Neuronal stem cell (in vitro differentiated cells): ENCODE measurements around the gene MIGA2.
A peak's percentile ranks its signal among the peaks of the same experiment; 100 is the strongest.

Source experiments
- DNase-seq: peaks from one replicate; pipeline ENCODE4 v3.0.0-alpha.2; 2013; ENCODE audit warnings: low spot score
- H2AFZ ChIP-seq: one replicate; pipeline ENCODE4 v1.6.1; 2013; ENCODE audit warnings: mild to moderate bottlenecking, low read length, inconsistent platforms
- H2AK5ac ChIP-seq: 2 replicates; pipeline ENCODE4 v1.6.1; 2013; ENCODE audit warnings: low read depth, mild to moderate bottlenecking, inconsistent platforms, low read length, moderate library complexity, mixed read lengths
- H2BK120ac ChIP-seq: 2 replicates; pipeline ENCODE4 v1.6.1; 2013; ENCODE audit warnings: low read depth, mild to moderate bottlenecking, inconsistent platforms, low read length, moderate library complexity, mixed read lengths
- H2BK12ac ChIP-seq: one replicate; pipeline ENCODE4 v1.6.1; 2013; ENCODE audit warnings: low read length, inconsistent platforms
- H2BK15ac ChIP-seq: 2 replicates; pipeline ENCODE4 v1.6.1; 2013; ENCODE audit warnings: mild to moderate bottlenecking, low read length, inconsistent platforms, mixed read lengths
- H2BK5ac ChIP-seq: one replicate; pipeline ENCODE4 v1.6.1; 2013; ENCODE audit warnings: inconsistent platforms, mild to moderate bottlenecking, low read length, moderate library complexity
- H3K14ac ChIP-seq: one replicate; pipeline ENCODE4 v1.6.1; 2013; ENCODE audit warnings: low read length, inconsistent platforms
- H3K18ac ChIP-seq: 2 replicates; pipeline ENCODE4 v1.6.1; 2013; ENCODE audit warnings: low read length, inconsistent platforms
- H3K23ac ChIP-seq: 2 replicates; pipeline ENCODE4 v1.6.1; 2013; ENCODE audit warnings: low read depth, mild to moderate bottlenecking, mixed read lengths, low read length, inconsistent platforms; ENCODE audit not compliant: poor library complexity
- H3K27ac ChIP-seq: replicated peaks from 3 replicates; pipeline ENCODE4 v1.5.1; 2013; ENCODE audit warnings: low read length, inconsistent platforms
- H3K27me3 ChIP-seq, 3 experiments: 2 replicates each; pipeline ENCODE4 v1.6.1; 2013; ENCODE audit warnings: low read length in 3 of 3, mild to moderate bottlenecking in 2 of 3, inconsistent platforms in 1 of 3, low read depth in 1 of 3, mixed read lengths in 1 of 3, moderate library complexity in 1 of 3; ENCODE audit not compliant: control insufficient read depth in 3 of 3, insufficient read depth in 3 of 3
- H3K36me3 ChIP-seq, 2 donors: replicated peaks in 1 of 2; 2 replicates each; pipeline ENCODE4 v1.6.1; 2013; ENCODE audit warnings: low read length in 2 of 2; ENCODE audit not compliant: control insufficient read depth in 2 of 2, insufficient read depth in 2 of 2
- H3K4ac ChIP-seq: 2 replicates; pipeline ENCODE4 v1.6.1; 2013; ENCODE audit warnings: inconsistent platforms, mild to moderate bottlenecking, low read length, moderate library complexity
- H3K4me1 ChIP-seq, 2 donors: 1 replicate in 1 of 2; 2 replicates in 1 of 2; pipeline ENCODE4 v1.6.1; 2013; ENCODE audit warnings: low read length in 2 of 2, low read depth in 1 of 2; ENCODE audit not compliant: control insufficient read depth in 2 of 2, insufficient read depth in 1 of 2
- H3K4me2 ChIP-seq: one replicate; pipeline ENCODE4 v1.6.1; 2013; ENCODE audit warnings: mild to moderate bottlenecking, low read length, inconsistent platforms; ENCODE audit not compliant: insufficient read depth, poor library complexity, severe bottlenecking
- H3K4me3 ChIP-seq, 2 donors: 2 replicates each; pipeline ENCODE4 v1.5.1; 2013; ENCODE audit warnings: low read length in 2 of 2, mild to moderate bottlenecking in 2 of 2, inconsistent platforms in 1 of 2, moderate library complexity in 1 of 2
- H3K79me1 ChIP-seq: one replicate; pipeline ENCODE4 v1.6.1; 2013; ENCODE audit warnings: low read depth, mild to moderate bottlenecking, inconsistent platforms, low read length, moderate library complexity
- H3K9ac ChIP-seq: one replicate; pipeline ENCODE4 v1.6.1; 2013; ENCODE audit warnings: mild to moderate bottlenecking, low read depth, low read length, inconsistent platforms; ENCODE audit not compliant: poor library complexity
- H3K9me3 ChIP-seq, 2 donors: replicated peaks in 1 of 2; 2 replicates each; pipeline versions ENCODE3 to v1.6.1; 2013; ENCODE audit warnings: low read length in 2 of 2, mild to moderate bottlenecking in 2 of 2, inconsistent platforms in 1 of 2, low read depth in 1 of 2, mixed read lengths in 1 of 2, moderate library complexity in 1 of 2; ENCODE audit not compliant: control insufficient read depth in 2 of 2, insufficient read depth in 1 of 2
- H4K8ac ChIP-seq: one replicate; pipeline ENCODE4 v1.6.1; 2013; ENCODE audit warnings: low read depth, mild to moderate bottlenecking, inconsistent platforms, low read length, moderate library complexity
- H4K91ac ChIP-seq: one replicate; pipeline ENCODE4 v1.6.1; 2013; ENCODE audit warnings: low read length, low read depth, mild to moderate bottlenecking, inconsistent platforms; ENCODE audit not compliant: poor library complexity
- WGBS, 2 donors: extraction: QIAGEN DNeasy Blood & Tissue Kit; methylation state at CpG; one replicate each; pipeline ENCODE4 v1.1.7; 2013; ENCODE audit warnings: missing lambda C conversion rate in 2 of 2, mixed read lengths in 1 of 2; ENCODE audit not compliant: insufficient read length in 2 of 2, insufficient replicate concordance in 1 of 2; ENCODE audit errors: extremely low coverage in 2 of 2; 5-methylcytosine and 5-hydroxymethylcytosine counted together

The MIGA2 gene

GRCh38 chr9:129012343-129012742 lies 24.1 kb upstream of the MIGA2 start:
- H3K27me3 ChIP-seq: no peaks in the 10 kb centered on the region
- H2BK5ac ChIP-seq: no peak overlapping the region
- no peak overlapping the region for H2BK12ac ChIP-seq
- no peak overlapping the region for H3K27ac ChIP-seq
- no peak overlapping the region for H3K4ac ChIP-seq
- no peak overlapping the region for H4K8ac ChIP-seq
- H2AK5ac ChIP-seq: no peak overlapping the region
- H3K36me3 ChIP-seq: peaks cover 40 to 84% of the 10 kb centered on the region in 2 donors
- H3K23ac ChIP-seq: no peak overlapping the region
- H3K4me3 ChIP-seq: no peak overlapping the region
- H3K18ac ChIP-seq: no peak overlapping the region
- H3K9me3 ChIP-seq: no peaks in the 10 kb centered on the region
- no peak overlapping the region for H3K14ac ChIP-seq
- no peak overlapping the region for H3K4me2 ChIP-seq
- H2AFZ ChIP-seq: no peak overlapping the region
- no peak for DNase-seq
- H3K79me1 ChIP-seq: peaks cover 12% of the 10 kb centered on the region
- WGBS, 2 donors: no CpG with 5 or more reads among the region's 7 CpGs
- H3K9ac ChIP-seq: no peak overlapping the region
- H3K4me1 ChIP-seq: peaks cover 1 to 5% of the 10 kb centered on the region in 2 donors
- no peak overlapping the region for H4K91ac ChIP-seq
- no peak overlapping the region for H2BK120ac ChIP-seq
- no peak overlapping the region for H2BK15ac ChIP-seq

GRCh38 chr9:129012893-129013448 lies 23.5 kb upstream of the MIGA2 start:
- Histone ChIP-seq H3K4me3 (no peak overlapping the region), H2BK120ac (no peak overlapping the region), H3K18ac (no peak overlapping the region), H3K27me3 (no peaks in the 10 kb centered on the region), H3K36me3 (peaks cover 37 to 80% of the 10 kb centered on the region in 2 donors), H3K4ac (no peak overlapping the region), H4K91ac (no peak overlapping the region), H3K14ac (no peak overlapping the region), H3K9ac (no peak overlapping the region), H3K9me3 (no peaks in the 10 kb centered on the region), H2AK5ac (no peak overlapping the region), H2BK15ac (no peak overlapping the region), H2AFZ (no peak overlapping the region), H3K27ac (no peak overlapping the region), H3K79me1 (peaks cover 12% of the 10 kb centered on the region), H2BK5ac (no peak overlapping the region), H2BK12ac (no peak overlapping the region), H3K4me1 (peaks cover 1 to 5% of the 10 kb centered on the region in 2 donors), H3K23ac (peak overlapping the region; percentile 55), H3K4me2 (no peak overlapping the region), H4K8ac (no peak overlapping the region)
- DNase-seq: no peak
- no CpG with 5 or more reads among the region's 16 CpGs for WGBS, 2 donors

GRCh38 chr9:129013674-129014073 lies 22.8 kb upstream of the MIGA2 start:
- Histone ChIP-seq H2BK5ac (no peak overlapping the region), H3K9ac (peak overlapping the region; percentile 44), H2AFZ (no peak overlapping the region), H3K23ac (peak overlapping the region; percentile 55), H3K27me3 (no peaks in the 10 kb centered on the region), H3K27ac (no peak overlapping the region), H2BK120ac (no peak overlapping the region), H3K9me3 (no peaks in the 10 kb centered on the region), H3K18ac (no peak overlapping the region), H2BK12ac (no peak overlapping the region), H3K4me1 (peaks cover 1 to 5% of the 10 kb centered on the region in 2 donors), H4K8ac (peak overlapping the region; percentile 43), H4K91ac (no peak overlapping the region), H3K14ac (peak overlapping the region; percentile 71), H3K36me3 (peaks cover 33 to 75% of the 10 kb centered on the region in 2 donors), H2BK15ac (no peak overlapping the region), H2AK5ac (no peak overlapping the region), H3K79me1 (peaks cover 12% of the 10 kb centered on the region), H3K4ac (no peak overlapping the region), H3K4me2 (no peak overlapping the region), H3K4me3 (no peak overlapping the region)
- no CpG with 5 or more reads among the region's 11 CpGs for WGBS, 2 donors
- no peak for DNase-seq

GRCh38 chr9:129014124-129014523 lies 22.3 kb upstream of the MIGA2 start:
- Histone ChIP-seq H3K4me2 (no peak overlapping the region), H2AFZ (no peak overlapping the region), H3K9ac (no peak overlapping the region), H3K4me1 (peaks cover 1 to 5% of the 10 kb centered on the region in 2 donors), H3K14ac (no peak overlapping the region), H3K36me3 (peaks cover 32 to 75% of the 10 kb centered on the region in 2 donors), H3K23ac (no peak overlapping the region), H2BK15ac (no peak overlapping the region), H2BK12ac (no peak overlapping the region), H3K4ac (no peak overlapping the region), H3K9me3 (no peaks in the 10 kb centered on the region), H3K4me3 (no peak overlapping the region), H2BK5ac (peak overlapping the region; percentile 13), H2AK5ac (no peak overlapping the region), H4K91ac (no peak overlapping the region), H3K79me1 (peaks cover 11% of the 10 kb centered on the region), H3K27me3 (no peaks in the 10 kb centered on the region), H3K27ac (no peak overlapping the region), H4K8ac (no peak overlapping the region), H2BK120ac (no peak overlapping the region), H3K18ac (no peak overlapping the region)
- WGBS, 2 donors: no CpG with 5 or more reads among the region's 11 CpGs
- no peak for DNase-seq
